Transverse colon (tissue), 4 donors: ENCODE results near the gene MEMO1.

ENCODE experiments used
- CTCF ChIP-seq, 5 experiments: fragments of 200-600 bp in 3 of 5; fragments of 450-650 bp in 2 of 5; sonication (generic) in 3 of 5; IDR thresholded peaks; 1 replicate in 2 of 5; 2 replicates in 3 of 5; pipeline ENCODE4 v1.5.1; 2016 to 2017; ENCODE audit warnings: antibody characterized with exemption in 5 of 5, inconsistent platforms in 3 of 5, mild to moderate bottlenecking in 2 of 5, moderate library complexity in 1 of 5
- EP300 ChIP-seq: sonication (generic); formaldehyde crosslinking; IDR thresholded peaks from one replicate; pipeline ENCODE4 v1.6.1; 2017; ENCODE audit warnings: antibody characterized with exemption, low read depth
- POLR2A ChIP-seq: fragments of 450-650 bp; IDR thresholded peaks from one replicate; pipeline ENCODE4 v1.6.1; 2016; ENCODE audit warnings: antibody characterized with exemption, mild to moderate bottlenecking, moderate library complexity
- POLR2AphosphoS5 ChIP-seq, 3 donors: sonication (generic); formaldehyde crosslinking; IDR thresholded peaks; one replicate each; pipeline ENCODE4 v1.6.1; 2016; ENCODE audit warnings: antibody characterized with exemption in 3 of 3

- TF ChIP-seq POLR2AphosphoS5 (IDR thresholded peaks at IDR 0.05) (no peak), CTCF (IDR thresholded peaks at IDR 0.05) (no peak), POLR2A (no peak), EP300 (no peak)
Observed at GRCh38 chr2:31932589-31932988, 78.2 kb downstream of the MEMO1 start.
